Hematopoietic multipotent progenitor cell treated with erythropoietin and hydrocortisone succinate and interleukin-3 and kit ligand, for 4 days (in vitro differentiated cells): ENCODE data around the gene CBFA2T2.
A peak's percentile ranks its signal among the peaks of the same experiment; 100 is the strongest.

Source experiments
- DNase-seq: peaks from one replicate; pipeline ENCODE4 v3.0.0-alpha.2; 2015

The CBFA2T2 gene

GRCh38 chr20:33669873-33670640, 180.2 kb downstream of the CBFA2T2 start:
- DNase-seq, result no peak

- DNase-seq, result no peak
Measured at GRCh38 chr20:33670715-33671499, 181.0 kb downstream of the CBFA2T2 start.

- no peak for DNase-seq
Measured at GRCh38 chr20:33671573-33672288, 181.8 kb downstream of the CBFA2T2 start.

- no peak for DNase-seq
Measured at GRCh38 chr20:33672426-33673113, 182.7 kb downstream of the CBFA2T2 start.

- DNase-seq, result no peak
Measured at GRCh38 chr20:33673114-33673409, 183.2 kb downstream of the CBFA2T2 start.

GRCh38 chr20:33673410-33674293, 183.8 kb downstream of the CBFA2T2 start:
- no peak for DNase-seq

GRCh38 chr20:33674294-33675135, 184.6 kb downstream of the CBFA2T2 start, which contains the start of gene NECAB3:
Gene NECAB3, minus strand, starts transcription at chr20:33674428. Its CDS starts 76 bp downstream, at chr20:33674352.
- DNase-seq, result peak; percentile 84

- DNase-seq, result no peak
Measured at GRCh38 chr20:33675136-33675959, 185.5 kb downstream of the CBFA2T2 start.

- DNase-seq, result no peak
Measured at GRCh38 chr20:33676121-33676520, 186.2 kb downstream of the CBFA2T2 start.

- DNase-seq, result no peak
Measured at GRCh38 chr20:33676652-33677645, 187.1 kb downstream of the CBFA2T2 start.

GRCh38 chr20:33677991-33678702, 188.3 kb downstream of the CBFA2T2 start:
- DNase-seq, result no peak

GRCh38 chr20:33679758-33680485, 190.0 kb downstream of the CBFA2T2 start:
- DNase-seq, result no peak

- no peak for DNase-seq
Measured at GRCh38 chr20:33680686-33681085, 190.8 kb downstream of the CBFA2T2 start.

GRCh38 chr20:33681288-33681687, 191.4 kb downstream of the CBFA2T2 start:
- DNase-seq, result no peak

GRCh38 chr20:33681728-33682353, 191.9 kb downstream of the CBFA2T2 start:
- no peak for DNase-seq

GRCh38 chr20:33684533-33685327, 194.8 kb downstream of the CBFA2T2 start:
- DNase-seq, result peak; percentile 35
